ENCODE measurements around the gene SIGLEC10.
"Not testable (repeated sequence)": the region's sequence is repeated elsewhere in the genome, so short reads cannot be mapped to it uniquely, and the experiment has no call there.

The SIGLEC10 gene

DNA sequence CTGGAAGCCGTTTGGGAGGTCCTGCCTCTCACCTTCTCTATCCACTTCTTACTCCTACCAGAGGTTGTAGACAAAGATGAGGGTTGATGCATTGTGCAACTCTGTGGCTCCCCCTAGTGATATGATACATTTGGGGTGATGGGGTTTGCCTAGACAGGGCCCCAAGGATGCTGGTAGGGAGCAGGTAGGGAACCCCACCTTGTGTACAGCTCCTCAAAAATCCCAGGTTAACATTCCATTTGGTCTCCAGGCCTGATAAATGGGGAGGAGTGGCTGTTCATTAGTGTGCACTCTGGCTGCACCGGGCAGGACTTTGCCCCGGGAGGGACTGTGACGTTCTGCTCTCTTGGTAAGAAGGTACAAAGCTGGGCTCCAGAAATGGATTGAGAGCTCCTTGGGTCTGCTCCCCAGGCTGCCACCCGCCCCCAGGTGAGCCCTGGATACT is 21.6 kb upstream of the SIGLEC10 start:
- DNase-seq = peak in 2 of 5 experiments; percentile 25 to 72

DNA sequence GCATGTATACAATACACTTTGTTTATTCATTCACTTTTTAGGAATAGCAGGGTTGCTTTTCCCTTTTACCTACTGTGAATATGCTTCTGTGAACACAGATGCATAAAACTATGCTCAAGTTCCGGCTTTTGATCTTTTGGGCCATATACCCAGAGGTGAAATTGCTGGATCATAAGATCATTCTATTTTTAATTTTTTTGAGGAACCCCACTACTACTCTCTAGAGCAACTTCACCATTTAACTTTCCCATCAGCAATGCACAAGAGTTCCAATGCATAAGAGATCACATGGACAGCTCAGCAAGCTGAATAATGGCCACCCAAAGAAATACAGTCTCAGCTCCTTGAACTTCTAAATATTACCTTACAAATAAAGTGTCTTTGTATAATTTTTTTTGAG is 17.0 kb upstream of the SIGLEC10 start:
- DNase-seq = no peak

DNA sequence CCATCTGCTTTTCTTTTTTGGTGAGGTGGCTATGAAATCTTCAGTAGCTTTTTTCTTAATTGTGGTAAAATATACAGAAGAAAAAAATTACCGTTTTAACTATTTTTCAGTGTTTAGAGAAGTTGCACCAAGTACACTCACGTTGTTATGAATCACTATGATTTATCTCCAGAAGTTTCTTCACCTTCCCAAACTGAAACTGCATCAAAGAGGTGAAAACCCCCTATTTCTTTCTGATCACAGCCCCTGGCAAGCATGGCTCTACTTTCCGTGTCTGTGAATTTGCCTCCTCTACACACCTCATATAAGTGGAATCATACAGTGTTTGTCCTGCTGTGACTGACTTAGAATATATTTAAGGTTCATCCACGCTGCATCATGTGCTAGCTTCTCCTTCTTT is 15.6 kb upstream of the SIGLEC10 start:
- no peak for DNase-seq

DNA sequence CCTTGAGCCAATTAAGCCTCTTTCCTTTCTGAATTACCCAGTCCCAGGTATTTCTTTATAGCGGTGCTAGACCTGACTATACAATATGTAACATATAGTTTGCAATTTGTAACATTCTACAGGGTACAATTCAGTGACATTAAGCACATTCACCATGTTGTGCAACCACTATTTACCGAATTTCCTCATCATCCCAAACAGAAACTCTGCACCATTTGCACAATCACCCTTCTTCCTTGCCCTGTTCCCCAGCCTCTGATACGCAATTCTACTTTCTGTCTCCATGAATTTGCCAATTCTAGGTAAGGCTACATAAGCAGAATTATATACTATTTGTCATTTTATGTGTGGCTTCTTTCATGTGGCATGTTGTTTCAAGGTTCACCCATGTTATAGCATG is 13.7 kb upstream of the SIGLEC10 start:
- no peak for DNase-seq

DNA sequence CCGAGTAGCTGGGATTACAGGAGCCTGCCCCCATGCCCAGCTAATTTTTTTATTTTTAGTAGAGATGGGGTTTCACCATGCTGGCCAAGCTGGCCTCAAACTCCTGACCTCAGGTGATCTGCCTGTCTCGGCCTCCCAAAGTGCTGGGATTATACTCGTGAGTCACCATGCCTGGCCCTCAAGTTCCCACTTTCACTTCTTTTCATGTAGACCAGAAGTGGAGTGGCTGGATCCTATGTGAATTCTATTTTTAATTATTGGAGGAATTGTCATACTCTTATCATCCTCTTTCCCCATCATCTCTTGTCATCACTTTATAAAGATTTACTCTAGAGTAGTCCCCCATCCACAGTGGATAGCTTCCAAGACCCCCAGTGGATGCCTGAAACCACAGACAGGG is 12.8 kb upstream of the SIGLEC10 start:
- DNase-seq = no peak

DNA sequence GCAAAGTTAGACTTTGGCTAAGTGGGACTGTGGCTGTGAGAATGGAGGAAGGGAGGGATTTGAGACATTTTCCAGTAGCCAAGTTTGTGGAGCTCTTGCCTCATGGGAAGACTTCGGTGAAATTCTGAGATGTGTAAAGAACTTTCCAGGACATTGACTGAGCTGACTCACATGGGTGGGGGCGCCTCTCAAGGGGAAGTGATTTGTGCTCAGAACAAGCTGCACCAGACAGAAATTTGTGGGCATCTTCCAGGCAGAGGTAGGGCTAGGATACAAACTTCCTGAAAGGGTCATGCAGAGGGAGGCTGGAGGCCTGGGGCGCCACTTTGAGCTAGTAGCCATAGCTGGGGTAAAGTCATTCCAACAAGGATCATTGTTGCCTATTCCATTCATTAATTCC is 9.8 kb upstream of the SIGLEC10 start:
- no peak for DNase-seq

DNA sequence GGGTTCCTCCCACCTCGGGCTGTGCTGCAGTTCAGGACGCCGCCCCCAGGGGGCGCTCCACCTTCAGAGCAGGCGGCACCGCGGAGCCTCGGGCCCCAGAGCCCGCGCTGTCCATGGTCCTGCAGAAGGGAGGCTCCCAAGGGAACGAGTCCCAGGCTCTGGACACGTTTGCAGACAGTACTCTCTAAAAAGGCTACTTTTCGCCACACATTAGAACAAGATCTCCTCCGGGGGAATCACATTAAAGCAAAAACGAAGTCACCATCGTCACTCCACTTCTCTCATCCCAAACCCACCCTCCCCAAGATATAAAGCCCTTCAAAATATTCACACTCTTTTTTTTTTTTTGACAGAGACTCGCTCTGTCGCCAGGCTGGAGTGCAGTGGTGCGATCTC is 4.6 kb upstream of the SIGLEC10 start:
- peak; percentile 60 to 84 (median 76) for DNase-seq

DNA sequence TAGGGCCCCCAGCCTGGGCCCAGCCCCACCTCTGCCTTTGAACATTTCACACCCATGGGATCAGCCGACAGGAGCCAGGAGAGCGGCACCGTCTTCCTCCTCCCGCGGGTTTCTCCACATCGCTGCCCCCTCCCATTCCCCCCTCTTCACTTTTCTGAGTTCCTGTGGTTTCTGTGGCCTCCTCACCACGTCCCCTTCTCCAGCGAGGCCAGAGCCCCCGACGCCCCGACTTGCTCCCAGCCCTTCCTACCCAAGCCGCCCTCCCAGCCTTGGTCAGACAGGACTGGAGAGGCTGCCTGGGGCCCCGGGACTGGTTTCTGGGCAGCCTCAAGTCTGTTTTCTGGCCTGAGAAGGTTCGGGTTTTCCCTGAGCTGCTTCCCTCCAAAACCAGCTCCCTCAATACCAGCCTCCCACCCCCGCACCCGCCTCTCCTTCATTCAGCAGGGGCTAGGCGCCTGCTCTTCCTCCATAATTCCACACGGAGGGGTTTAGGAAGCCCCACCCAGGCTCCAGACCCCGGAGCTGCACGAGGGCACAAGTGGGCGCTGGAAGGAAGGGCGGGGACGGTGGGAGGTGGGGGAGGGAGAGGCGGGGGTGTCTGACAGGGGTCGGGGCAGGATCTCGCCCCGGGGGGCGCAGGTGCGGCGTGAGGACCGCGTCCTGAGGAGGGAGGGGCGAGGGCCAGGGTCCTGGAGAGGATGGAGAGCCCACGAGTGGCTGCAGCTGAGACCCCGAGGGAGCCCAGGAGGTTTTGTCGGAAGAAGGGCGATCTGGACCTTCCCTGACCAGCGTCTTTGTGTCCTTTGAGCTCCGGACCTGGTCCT is 4.0 kb upstream of the SIGLEC10 start:
- DNase-seq = no peak

DNA sequence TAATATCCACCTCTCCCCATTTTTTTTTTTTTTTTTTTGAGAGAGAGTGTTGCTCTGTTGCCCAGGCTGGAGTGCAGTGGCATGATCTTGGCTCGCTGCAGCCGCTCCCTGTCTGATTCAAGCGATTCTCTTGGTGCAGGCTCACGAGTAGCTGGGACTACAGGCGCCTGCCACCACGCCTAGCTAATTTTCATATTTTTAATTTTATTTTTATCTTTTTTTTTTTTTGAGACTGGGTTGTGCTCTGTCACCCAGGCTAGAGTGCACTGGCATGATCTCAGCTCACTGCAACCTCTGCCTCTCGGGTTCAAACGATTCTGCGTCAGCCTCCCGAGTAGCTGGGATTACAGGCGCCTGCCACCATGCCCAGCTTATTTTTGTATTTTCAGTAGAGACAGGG is 3.1 kb upstream of the SIGLEC10 start:
- not testable (repeated sequence) for DNase-seq

DNA sequence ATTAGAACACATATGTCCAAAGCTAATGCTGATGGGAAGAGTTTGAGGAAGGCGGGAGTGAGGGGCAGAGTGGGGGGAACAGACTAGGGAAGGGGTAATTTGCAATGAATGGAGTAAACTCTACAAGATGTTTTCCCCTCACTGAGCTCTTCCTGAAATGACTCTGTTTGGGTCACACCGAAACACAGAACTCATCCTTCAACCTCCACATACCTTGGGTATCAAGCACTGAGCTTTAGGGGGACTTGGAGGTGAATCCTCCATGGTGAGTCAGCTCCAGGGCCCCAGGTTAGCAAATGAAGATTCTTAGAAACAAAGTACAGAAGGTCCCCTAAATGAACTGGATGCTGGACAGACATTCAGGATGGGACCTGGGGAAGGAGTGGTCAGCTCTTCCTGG is 1.3 kb upstream of the SIGLEC10 start:
- DNase-seq = no peak

DNA sequence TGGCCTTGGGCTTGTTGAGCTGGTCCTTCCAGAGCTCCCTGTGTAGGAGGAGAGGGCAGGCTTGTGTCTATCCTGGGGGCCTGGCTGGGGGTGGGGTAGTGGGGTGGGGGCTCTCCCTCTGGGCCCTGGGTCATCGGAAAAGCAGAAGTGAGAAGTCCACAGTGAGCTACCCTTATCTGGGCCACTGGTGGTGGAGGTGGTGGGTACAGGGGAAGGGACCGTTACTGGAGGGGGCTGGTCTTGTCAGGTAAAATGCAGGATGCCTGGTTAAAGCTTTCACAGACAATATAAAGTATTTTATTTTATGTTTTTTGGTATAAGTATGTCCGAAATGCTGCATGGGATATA is 342 bp upstream of the SIGLEC10 start:
- DNase-seq = no peak

DNA sequence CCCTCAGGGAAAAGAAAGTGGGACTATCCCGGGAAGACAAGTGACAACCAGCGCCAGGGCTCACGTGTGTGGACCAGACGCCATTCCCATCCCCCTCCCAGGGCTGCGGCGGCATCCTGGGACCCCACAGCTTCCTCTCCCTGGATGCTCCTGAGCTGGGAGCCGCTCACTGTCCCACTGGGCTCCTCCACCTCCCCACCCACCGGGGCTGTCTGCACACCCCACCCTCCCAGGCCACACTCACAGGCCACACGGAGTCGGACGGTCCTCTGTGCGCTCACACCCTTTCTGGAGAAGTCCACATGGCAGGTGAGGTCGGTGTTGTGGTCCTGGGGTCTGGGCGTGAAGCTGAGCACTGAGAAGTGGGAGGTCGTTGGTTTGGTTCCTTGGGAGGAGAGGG is 1.0 kb downstream of the SIGLEC10 start:
- not testable (repeated sequence) for DNase-seq

DNA sequence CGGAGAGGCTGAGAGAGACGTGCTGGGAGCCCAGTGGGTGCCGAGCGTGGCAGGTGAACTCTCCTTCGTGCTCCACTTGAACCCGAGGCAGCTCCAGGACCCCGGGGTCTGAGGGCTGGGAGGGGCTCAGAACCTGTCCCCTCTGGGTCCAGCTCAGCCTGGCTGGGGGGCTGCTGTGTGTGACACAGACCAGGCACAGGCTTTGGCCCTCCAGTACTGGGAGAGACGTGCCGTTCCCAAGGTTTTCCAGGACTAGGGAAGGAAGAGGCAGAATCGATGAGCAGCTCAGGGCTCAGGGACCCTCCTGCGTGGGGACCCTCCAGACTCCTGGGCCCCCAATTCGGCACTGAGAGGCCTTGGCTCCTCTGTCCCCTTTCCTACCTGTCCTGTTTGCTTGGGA is 2.3 kb downstream of the SIGLEC10 start:
- DNase-seq = no peak

DNA sequence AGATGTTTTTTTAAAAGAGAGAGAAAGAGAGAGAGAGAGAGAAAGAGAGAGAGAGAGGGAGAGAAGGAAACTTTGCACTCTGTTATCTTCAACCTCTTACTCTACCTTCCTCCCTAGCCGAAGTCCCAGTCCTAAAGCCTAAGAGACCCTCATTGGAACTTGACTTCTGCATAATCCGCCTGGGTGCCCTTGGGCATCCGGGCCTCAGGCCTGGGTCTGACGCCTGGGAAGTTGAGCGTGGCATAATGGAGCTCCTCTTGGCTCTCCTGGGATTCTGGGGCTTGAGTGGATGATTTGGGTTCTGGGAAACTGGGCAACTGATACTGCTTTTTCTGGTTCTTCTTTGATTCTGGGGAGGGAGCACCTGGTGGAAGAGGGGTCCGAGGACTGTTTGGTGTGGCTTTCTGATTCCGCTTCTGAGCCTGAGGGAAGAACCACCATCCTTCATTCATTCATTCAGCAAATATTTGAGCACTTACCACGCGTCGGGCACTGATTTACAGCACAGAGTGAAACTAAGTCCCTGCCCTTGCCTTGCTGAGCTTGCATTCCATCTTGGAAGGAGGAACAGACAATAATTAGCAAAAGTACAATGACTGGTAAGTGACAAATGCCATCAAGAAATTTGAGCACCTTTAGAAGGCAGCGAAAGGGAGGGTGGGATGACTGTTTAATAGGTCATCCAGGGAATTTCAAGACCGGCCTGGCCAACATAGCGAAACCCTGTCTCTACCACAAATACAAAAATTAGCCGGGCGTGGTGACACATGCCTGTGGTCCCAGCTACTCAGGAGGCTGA is 6.3 kb downstream of the SIGLEC10 start:
- no peak for DNase-seq

DNA sequence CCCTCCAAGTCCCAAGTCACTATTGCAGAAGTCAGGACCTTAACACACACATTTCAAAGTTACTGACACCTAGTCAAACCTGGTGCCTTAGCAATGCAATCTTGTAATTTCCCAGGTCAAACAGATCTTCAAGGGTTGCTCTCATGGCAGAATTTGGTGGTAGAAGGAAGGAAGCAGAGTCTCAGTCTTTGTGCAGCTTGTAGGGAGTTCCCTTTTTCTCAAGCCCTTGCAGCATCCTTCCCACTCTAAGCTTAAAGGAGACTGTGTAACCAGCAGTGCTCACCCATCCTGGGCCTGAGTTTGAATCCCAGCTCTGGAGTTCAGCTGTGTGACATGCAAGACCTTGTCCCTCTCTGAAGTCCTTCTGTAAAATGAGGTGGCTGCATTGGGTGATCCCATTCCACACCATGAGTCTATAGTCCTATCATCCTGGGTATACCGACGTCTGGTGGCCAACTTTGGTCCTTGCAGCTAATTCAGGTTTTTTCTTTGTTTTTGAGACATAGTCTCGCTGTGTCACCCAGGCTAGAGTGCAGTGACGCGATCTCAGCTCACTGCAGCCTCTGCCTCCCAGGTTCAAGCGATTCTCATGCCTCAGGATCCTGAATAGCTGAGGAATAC is 9.8 kb downstream of the SIGLEC10 start:
- peak in 2 of 5 experiments; percentile 41 to 69 for DNase-seq

DNA sequence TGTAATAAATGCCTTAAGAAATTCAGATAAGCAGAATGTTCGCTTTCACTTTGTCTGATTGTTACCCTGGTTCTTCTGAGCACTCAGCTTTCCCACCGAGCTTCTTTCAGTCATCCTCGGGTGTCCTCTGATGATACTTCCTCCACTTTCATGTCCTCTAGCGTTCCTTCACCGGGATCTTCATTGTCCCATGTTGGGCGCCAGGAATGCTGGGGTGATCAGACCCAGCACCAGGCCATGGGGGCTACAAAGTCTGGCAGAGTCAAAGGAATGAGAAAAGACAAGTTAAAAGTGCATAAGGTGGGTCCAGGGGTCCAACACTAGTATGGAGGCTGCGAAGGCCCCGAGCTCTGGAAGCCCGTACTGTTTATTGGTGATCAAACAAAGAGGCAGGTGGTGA is 15.3 kb downstream of the SIGLEC10 start:
- no peak for DNase-seq

DNA sequence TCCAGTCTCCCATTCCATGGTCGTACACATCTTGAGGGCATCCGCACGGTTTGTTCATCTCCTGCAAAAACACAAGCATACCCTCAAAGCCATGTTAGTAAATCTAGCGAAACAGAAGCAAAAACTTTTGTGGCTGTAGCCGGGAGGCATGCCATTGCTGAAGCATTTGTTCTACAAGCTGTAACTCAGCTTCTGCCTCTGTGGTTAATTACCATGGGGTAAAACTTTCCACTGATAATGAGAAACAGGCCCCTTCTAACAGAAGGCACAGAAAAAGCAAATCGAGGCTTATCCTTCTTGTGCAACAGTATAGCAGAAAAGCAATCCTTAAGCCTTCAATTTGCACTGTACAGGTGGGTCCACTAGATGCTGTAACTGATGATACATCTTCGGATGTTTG is 17.5 kb downstream of the SIGLEC10 start:
- not testable (repeated sequence) for DNase-seq

DNA sequence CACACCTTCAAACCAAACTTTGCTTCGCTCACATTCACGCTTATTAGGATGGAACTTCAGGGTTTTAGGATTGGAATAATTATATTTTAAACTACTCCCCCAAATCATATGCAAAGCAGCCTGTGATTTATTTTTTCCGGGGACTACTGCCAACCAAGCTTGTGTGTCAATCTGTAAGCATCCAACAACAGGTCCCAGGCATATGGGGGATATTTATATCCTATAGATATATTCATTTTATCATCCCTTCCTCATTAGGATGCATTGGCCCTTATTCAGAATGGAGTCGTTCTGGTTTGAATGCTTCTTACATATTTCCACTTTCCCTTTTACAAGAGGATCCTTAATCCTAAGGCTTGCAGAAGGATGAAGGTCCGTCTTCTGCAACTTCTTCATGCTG is 18.2 kb downstream of the SIGLEC10 start:
- no peak for DNase-seq

DNA sequence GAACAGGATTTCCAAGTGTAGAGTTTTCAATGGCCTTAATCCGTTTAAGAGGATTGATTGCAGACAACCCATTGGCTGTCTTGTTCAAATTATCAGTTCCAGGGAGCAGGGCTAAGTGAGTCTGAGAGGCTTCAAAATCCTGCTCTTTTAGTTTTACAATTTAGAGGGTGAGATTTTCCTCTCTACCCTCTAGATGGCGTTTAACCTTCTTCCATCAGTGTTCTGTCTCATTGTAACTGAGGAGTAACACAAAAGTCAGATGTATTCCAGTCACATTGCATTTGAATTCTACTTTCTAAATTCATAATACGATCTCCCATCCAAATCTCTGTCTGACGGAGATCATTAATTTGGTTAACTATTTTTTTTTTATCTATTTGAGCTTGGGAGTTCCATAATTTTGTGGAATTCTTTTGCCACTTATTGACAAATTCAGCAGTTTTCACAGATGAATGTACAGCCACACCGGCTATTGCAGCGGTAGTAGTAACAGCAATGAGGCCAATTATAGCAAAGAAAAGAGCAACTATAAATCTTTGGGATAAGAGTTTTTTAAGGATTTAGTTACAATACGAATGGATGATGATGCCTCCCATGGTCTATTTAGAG is 19.2 kb downstream of the SIGLEC10 start:
- peak in 1 of 5 experiments; percentile 67 for DNase-seq

DNA sequence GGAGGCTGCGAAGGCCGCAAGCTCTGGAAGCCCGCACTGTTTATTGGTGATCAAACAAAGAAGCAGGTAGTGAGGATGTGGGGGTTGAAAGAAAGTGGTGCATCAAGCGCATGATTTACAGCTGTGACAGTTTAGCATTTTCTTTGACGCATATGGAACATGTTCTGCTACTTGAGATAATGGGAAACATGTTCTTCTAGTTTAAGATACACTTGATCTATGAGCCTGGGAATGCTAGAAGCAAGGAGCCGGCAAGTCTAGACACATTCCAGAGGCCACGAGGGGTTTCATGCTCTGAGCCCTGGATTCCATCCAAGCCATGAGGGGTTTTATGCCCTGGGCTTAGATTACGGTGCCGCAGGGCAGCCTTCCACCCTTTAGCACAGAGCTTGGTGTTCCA is 20.0 kb downstream of the SIGLEC10 start:
- not testable (repeated sequence) for DNase-seq

DNA sequence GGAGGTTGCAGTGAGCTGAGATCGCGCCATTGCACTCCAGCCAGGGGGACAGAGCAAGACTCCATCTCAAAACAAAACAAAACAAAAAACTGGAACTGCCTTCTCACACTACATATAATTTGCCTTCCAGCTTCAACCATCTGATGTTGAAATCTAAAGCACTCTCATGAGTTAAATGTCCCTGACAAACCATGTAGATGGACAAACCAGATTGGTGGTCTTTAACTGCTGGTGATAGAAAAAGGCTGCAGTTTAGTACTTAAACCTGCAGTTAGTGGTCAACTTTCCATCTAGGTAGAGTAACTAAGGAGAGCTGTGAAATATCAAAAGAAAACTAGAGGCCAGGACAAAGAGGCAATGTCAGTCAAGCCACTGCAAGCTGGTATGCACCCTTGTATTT is 21.3 kb downstream of the SIGLEC10 start:
- no peak for DNase-seq

DNA sequence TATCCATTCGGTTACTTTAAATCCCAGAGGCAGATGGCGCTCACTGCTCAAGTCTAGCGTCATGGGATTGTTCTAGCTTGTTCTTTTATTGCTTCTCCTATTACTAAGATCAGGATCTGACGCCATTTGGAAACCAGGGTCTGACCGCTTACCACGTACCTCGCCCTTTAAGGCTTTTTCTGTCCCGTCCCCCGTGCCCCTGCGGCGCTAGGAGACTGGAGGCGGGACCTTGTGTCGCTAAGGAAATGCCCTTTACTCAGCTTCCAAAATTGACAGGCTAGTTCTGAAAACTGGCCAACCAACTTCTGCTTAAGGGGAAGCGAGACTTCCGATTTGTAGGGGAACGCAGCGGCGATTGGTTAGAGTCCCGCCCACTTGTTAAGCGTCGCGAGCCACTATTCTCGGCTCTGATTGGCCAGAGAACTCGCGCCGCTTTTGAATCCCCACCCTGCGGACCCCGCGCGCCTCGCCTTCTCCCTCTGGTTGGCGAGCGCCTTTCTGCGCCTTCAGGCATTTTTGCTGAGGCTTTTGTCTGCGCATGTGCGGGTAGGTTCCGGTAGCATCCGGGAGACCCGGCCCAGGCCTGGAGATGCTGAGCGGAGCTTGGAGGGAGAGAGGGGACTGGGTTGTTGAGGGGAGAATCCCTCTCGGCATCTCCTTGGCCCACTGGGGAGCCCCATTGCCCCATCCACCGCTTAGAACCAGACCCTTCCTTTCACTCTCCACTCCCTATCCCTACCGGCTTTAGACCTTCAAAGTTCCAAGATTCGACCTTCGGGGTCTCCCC is 23.2 kb downstream of the SIGLEC10 start:
- DNase-seq = peak; percentile 65 to 100 (median 83)
